ENCODE measurements around the gene ANKRD31. TPM values are rescaled to one million over a fixed set of nuclear protein-coding genes. Genes with fewer than 3 reads are reported as not detected.
"Not testable (repeated sequence)": the region's sequence is repeated elsewhere in the genome, so short reads cannot be mapped to it uniquely, and the experiment has no call there.

Gene ANKRD31
- not detected for polyA plus RNA-seq

DNA sequence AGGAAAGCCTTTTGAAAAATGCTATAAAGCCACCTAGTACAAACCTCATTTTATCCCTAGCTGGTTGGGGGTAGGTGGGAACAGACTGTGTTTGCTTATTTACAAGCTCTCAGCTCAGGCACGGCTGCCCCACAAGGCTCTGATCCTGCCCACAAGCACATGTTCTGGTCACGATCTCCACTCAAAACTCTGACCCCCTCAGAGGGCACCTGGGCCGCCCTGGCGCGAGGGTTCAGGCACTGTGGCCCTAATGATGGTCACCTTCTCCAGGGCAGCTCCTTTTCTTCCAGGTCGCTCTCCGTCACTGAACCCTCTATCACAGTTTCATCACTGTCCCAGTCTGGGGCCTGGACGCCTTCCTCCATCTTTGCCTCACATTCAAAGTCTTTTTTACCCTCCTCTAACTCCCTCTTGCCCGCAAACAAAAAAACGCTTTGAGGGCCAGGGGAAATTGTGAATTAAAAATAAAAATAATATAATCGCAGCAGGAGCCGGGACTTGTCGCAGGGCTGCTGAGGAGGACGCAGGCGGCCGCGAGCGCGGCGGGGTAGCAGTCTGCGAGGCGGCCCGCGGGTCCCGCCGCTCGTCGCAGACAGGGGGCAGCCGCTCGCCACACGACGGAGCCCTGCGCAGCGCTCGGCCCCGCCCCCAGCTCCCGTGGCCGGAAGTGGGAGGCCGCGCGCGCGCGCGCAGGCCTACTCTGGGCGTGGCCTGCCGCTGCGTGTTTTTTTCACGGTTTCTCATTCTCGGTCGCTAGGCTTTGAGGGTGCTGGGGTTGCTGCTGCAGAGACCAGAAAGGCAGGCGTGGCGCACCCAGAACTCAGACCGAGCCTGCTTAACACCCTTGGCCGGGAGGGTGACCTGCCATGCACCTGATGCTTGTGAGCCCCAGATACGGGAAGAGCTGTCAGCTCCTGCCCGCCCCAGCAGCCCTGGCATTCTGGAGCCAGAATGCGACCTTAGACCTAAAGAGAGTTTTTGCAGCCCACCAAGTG is at the start of gene ANKRD31:
ANKRD31 (minus strand) TSS at position 557 of the 995 bp plus-strand sequence; CDS start at position 365, 192 bp downstream.
- peak within 1 kb of the TSS; percentile 80 to 94 (median 90) for H3K27ac Mint-ChIP-seq
- no peaks in the 10 kb centered on the region for H3K9me3 Mint-ChIP-seq
- peaks cover 9 to 18% of the 10 kb centered on the region in 2 donors for H3K4me1 Mint-ChIP-seq

GRCh38 chr5:75286211-75286773 is 49.6 kb upstream of the ANKRD31 start:
- no peak overlapping the region for H3K27ac Mint-ChIP-seq
- no peaks in the 10 kb centered on the region for H3K4me1 Mint-ChIP-seq
- no peak overlapping the region for H3K4me3 Mint-ChIP-seq
- DNase-seq = no peak
- peaks cover 0 to 10% (median 0%) of the 10 kb centered on the region in 3 donors for H3K27me3 Mint-ChIP-seq (ENCODE audit: low read depth in 3 of 3)
- H3K9me3 Mint-ChIP-seq = peaks cover 0 to 3% (median 0%) of the 10 kb centered on the region in 6 donors
- H3K36me3 Mint-ChIP-seq = no peaks in the 10 kb centered on the region

More for the DNA sequence above, at the start of gene ANKRD31:
- peak; percentile 88 to 92 (median 90) for DNase-seq
- H3K27me3 Mint-ChIP-seq (ENCODE audit: low read depth in 3 of 3) = peaks cover 2 to 6% (median 4%) of the 10 kb centered on the region in 3 donors
- H3K4me3 Mint-ChIP-seq = peak within 1 kb of the TSS; percentile 93 to 97 (median 94)
- peaks cover 0 to 4% (median 0%) of the 10 kb centered on the region in 3 donors for H3K36me3 Mint-ChIP-seq

DNA sequence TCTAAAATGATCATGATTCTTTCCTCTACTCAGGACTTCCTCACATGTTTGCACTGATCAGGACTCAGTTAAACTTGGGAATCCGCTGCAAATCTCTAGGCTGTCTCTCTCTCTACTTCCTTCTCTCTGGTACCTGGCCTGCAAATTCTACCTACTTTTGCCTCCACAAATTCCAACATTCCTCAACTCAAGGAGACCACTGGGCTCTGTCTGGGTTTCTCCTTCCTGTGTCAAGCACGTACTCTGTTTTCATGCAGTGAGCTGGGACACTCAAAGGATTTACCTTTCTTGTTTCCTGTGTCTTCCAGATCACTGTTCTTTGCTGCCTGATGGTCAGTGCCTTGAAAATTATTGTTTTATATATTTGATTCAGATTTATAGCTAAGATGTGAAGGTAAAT is 45.9 kb upstream of the ANKRD31 start:
- Mint-ChIP-seq H3K36me3 (no peaks in the 10 kb centered on the region), H3K27ac (no peak overlapping the region), H3K27me3 (ENCODE audit: low read depth in 3 of 3) (peaks cover 0 to 5% (median 0%) of the 10 kb centered on the region in 3 donors), H3K9me3 (no peaks in the 10 kb centered on the region), H3K4me3 (no peak overlapping the region), H3K4me1 (no peaks in the 10 kb centered on the region)
- no peak for DNase-seq

- Mint-ChIP-seq H3K27ac (no peak overlapping the region), H3K4me3 (no peak overlapping the region), H3K36me3 (no peaks in the 10 kb centered on the region), H3K4me1 (no peaks in the 10 kb centered on the region), H3K9me3 (no peaks in the 10 kb centered on the region), H3K27me3 (ENCODE audit: low read depth in 3 of 3) (peaks cover 0 to 4% (median 0%) of the 10 kb centered on the region in 3 donors)
- DNase-seq = no peak
These were observed 45.2 kb upstream of the ANKRD31 start for GRCh38 chr5:75281716-75282465.

GRCh38 chr5:75279321-75279720 is 42.6 kb upstream of the ANKRD31 start:
- H3K27ac Mint-ChIP-seq = no peak overlapping the region
- no peaks in the 10 kb centered on the region for H3K4me1 Mint-ChIP-seq
- no peak overlapping the region for H3K4me3 Mint-ChIP-seq
- H3K36me3 Mint-ChIP-seq = no peaks in the 10 kb centered on the region
- H3K9me3 Mint-ChIP-seq = no peaks in the 10 kb centered on the region
- no peak for DNase-seq
- peaks cover 0 to 2% (median 0%) of the 10 kb centered on the region in 3 donors for H3K27me3 Mint-ChIP-seq (ENCODE audit: low read depth in 3 of 3)

DNA sequence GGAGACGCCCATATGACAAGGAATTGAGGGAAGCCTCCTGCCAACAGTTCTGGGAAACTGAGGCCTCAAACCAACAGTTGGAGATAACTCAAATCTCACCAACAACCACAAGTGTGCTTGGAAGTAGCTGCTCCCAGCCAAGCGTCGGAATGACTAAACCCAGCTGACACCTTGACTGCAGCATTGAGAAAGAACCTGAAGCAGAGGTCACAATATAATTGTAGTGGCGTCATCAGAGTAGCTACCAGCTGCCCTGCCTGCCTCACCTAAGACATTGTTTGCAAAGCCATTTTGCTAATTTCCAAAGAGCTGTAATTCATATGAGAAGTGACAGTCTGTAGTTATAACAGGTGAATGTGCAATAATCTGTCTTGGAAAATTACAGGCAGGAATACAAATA is 40.8 kb upstream of the ANKRD31 start:
- no peak for DNase-seq
- Mint-ChIP-seq H3K27ac (no peak overlapping the region), H3K4me1 (no peaks in the 10 kb centered on the region), H3K36me3 (no peaks in the 10 kb centered on the region), H3K27me3 (ENCODE audit: low read depth in 3 of 3) (peaks cover 0 to under 1% (median 0%) of the 10 kb centered on the region in 3 donors), H3K9me3 (no peaks in the 10 kb centered on the region), H3K4me3 (no peak overlapping the region)

DNA sequence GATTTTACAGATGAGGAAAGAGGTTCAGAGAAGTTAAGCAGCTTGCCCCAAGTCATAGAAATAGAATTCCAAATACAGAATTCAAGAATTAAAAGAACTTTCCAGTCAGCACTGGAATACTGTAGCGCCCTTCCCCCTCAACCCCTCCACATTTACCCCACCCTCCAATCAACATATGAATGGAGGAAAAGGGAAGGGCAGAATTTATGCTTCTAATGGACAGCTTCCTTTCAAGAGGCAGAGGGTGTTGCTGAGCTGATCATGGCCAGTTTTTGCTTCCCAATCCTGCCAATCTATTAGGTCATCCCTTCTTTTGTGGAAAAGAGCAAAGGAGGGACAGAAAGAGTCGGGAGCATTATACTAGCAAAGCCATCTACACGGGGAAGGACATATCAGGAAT is 39.1 kb upstream of the ANKRD31 start:
- H3K27me3 Mint-ChIP-seq (ENCODE audit: low read depth in 3 of 3) = peaks cover 0 to 3% (median 2%) of the 10 kb centered on the region in 3 donors
- H3K27ac Mint-ChIP-seq = no peak overlapping the region
- no peak overlapping the region for H3K4me3 Mint-ChIP-seq
- no peaks in the 10 kb centered on the region for H3K9me3 Mint-ChIP-seq
- H3K4me1 Mint-ChIP-seq = no peaks in the 10 kb centered on the region
- no peak for DNase-seq
- H3K36me3 Mint-ChIP-seq = no peaks in the 10 kb centered on the region

GRCh38 chr5:75275147-75275546 is 38.5 kb upstream of the ANKRD31 start:
- Mint-ChIP-seq H3K36me3 (no peaks in the 10 kb centered on the region), H3K4me1 (no peaks in the 10 kb centered on the region), H3K9me3 (no peaks in the 10 kb centered on the region), H3K27ac (no peak overlapping the region), H3K4me3 (no peak overlapping the region), H3K27me3 (ENCODE audit: low read depth in 3 of 3) (peaks cover 0 to 3% (median 2%) of the 10 kb centered on the region in 3 donors)
- DNase-seq = no peak

- Mint-ChIP-seq H3K27me3 (ENCODE audit: low read depth in 3 of 3) (peaks cover 0 to 3% (median 2%) of the 10 kb centered on the region in 3 donors), H3K4me1 (no peaks in the 10 kb centered on the region), H3K4me3 (no peak overlapping the region), H3K36me3 (no peaks in the 10 kb centered on the region), H3K9me3 (no peaks in the 10 kb centered on the region), H3K27ac (no peak overlapping the region)
- no peak for DNase-seq
These were observed 37.8 kb upstream of the ANKRD31 start for GRCh38 chr5:75274486-75274885.

GRCh38 chr5:75270605-75271004 is 33.9 kb upstream of the ANKRD31 start:
- H3K27ac Mint-ChIP-seq; H3K27me3 Mint-ChIP-seq (ENCODE audit: low read depth in 3 of 3); H3K36me3 Mint-ChIP-seq; DNase-seq; H3K4me1 Mint-ChIP-seq; H3K9me3 Mint-ChIP-seq; H3K4me3 Mint-ChIP-seq: not testable (repeated sequence)

- H3K4me1 Mint-ChIP-seq = no peaks in the 10 kb centered on the region
- H3K27me3 Mint-ChIP-seq (ENCODE audit: low read depth in 3 of 3) = peaks cover 0 to 4% (median 3%) of the 10 kb centered on the region in 3 donors
- H3K4me3 Mint-ChIP-seq = no peak overlapping the region
- DNase-seq = peak in 1 of 3 donors; percentile 20
- no peaks in the 10 kb centered on the region for H3K36me3 Mint-ChIP-seq
- H3K27ac Mint-ChIP-seq = no peak overlapping the region
- H3K9me3 Mint-ChIP-seq = peaks cover 0 to 2% (median 0%) of the 10 kb centered on the region in 6 donors
These were observed 29.1 kb upstream of the ANKRD31 start for GRCh38 chr5:75265731-75266130.

DNA sequence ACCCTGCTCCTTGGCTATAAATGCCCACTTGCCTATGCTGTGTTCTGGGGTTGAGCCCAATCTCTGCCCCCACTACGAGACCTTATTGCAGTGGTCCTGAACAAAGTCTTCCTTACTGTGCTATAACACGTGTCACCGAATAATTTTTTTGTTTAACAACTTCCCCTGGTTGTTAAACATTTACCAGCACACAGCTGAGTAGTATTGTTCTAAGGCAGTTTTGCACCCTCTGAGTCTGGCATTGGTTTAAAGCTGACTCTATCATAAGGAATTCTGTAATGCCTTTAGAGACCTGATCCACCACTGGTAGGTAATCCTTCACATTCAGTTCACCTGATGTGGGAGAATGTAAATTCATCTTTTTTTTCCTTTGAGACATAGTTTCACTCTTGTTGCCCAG is 25.6 kb upstream of the ANKRD31 start:
- Mint-ChIP-seq H3K4me1 (no peaks in the 10 kb centered on the region), H3K9me3 (no peaks in the 10 kb centered on the region), H3K36me3 (no peaks in the 10 kb centered on the region), H3K27me3 (ENCODE audit: low read depth in 3 of 3) (peaks cover 1 to 12% (median 4%) of the 10 kb centered on the region in 3 donors), H3K27ac (no peak overlapping the region), H3K4me3 (no peak overlapping the region)
- no peak for DNase-seq

- peaks cover 1 to 18% (median 4%) of the 10 kb centered on the region in 3 donors for H3K27me3 Mint-ChIP-seq (ENCODE audit: low read depth in 3 of 3)
- no peak overlapping the region for H3K4me3 Mint-ChIP-seq
- no peaks in the 10 kb centered on the region for H3K4me1 Mint-ChIP-seq
- H3K9me3 Mint-ChIP-seq = peaks cover 0 to 7% (median 1%) of the 10 kb centered on the region in 6 donors
- H3K27ac Mint-ChIP-seq = no peak overlapping the region
- DNase-seq = no peak
- H3K36me3 Mint-ChIP-seq = peaks cover 0 to 3% (median 0%) of the 10 kb centered on the region in 3 donors
These were observed 24.0 kb upstream of the ANKRD31 start for GRCh38 chr5:75260708-75261107.

Data from immature natural killer cell (primary cell).